Measurements from ENCODE around the gene FCMR.
A peak's percentile ranks its signal among the peaks of the same experiment; 100 is the strongest.

FCMR gene

GRCh38 chr1:206899717-206900116 lies 22.0 kb downstream of the FCMR start:
- no peak for DNase-seq

GRCh38 chr1:206898915-206899431 lies 22.8 kb downstream of the FCMR start:
- DNase-seq, result no peak

- peak; percentile 85 for DNase-seq
Measured at GRCh38 chr1:206898089-206898914, 23.4 kb downstream of the FCMR start.

- DNase-seq, result no peak
Measured at GRCh38 chr1:206897175-206897574, 24.6 kb downstream of the FCMR start, which contains the start of gene IL24. TSS of gene IL24 (plus strand) at chr1:206897443. CDS start at chr1:206897833, 390 bp downstream.

- no peak for DNase-seq
Measured at GRCh38 chr1:206896261-206896660, 25.5 kb downstream of the FCMR start.

- peak; percentile 88 for DNase-seq
Measured at GRCh38 chr1:206895837-206896242, 25.9 kb downstream of the FCMR start.

- no peak for DNase-seq
Measured at GRCh38 chr1:206895325-206895724, 26.4 kb downstream of the FCMR start.

- DNase-seq, result no peak
Measured at GRCh38 chr1:206893380-206893779, 28.4 kb downstream of the FCMR start.

GRCh38 chr1:206892351-206892984 lies 29.3 kb downstream of the FCMR start:
- peak; percentile 81 for DNase-seq

GRCh38 chr1:206891412-206891811 lies 30.3 kb downstream of the FCMR start:
- DNase-seq, result peak; percentile 40

GRCh38 chr1:206890125-206891060 lies 31.3 kb downstream of the FCMR start:
- peak; percentile 86 for DNase-seq

GRCh38 chr1:206887701-206888100 lies 34.0 kb downstream of the FCMR start:
- DNase-seq, result peak; percentile 41

- no peak for DNase-seq
Measured at GRCh38 chr1:206886831-206887230, 34.9 kb downstream of the FCMR start.

GRCh38 chr1:206885341-206886060 lies 36.2 kb downstream of the FCMR start:
- no peak for DNase-seq

GRCh38 chr1:206883876-206884275 lies 37.9 kb downstream of the FCMR start:
- no peak for DNase-seq

GRCh38 chr1:206883160-206883559 lies 38.6 kb downstream of the FCMR start:
- no peak for DNase-seq

- no peak for DNase-seq
Measured at GRCh38 chr1:206882555-206882954, 39.2 kb downstream of the FCMR start.

- no peak for DNase-seq
Measured at GRCh38 chr1:206880314-206880713, 41.4 kb downstream of the FCMR start.

GRCh38 chr1:206878456-206878855 lies 43.3 kb downstream of the FCMR start:
- DNase-seq, result no peak

GRCh38 chr1:206875752-206876377 lies 45.9 kb downstream of the FCMR start:
- DNase-seq, result no peak

GRCh38 chr1:206873603-206874188 lies 48.0 kb downstream of the FCMR start:
- DNase-seq, result no peak
